ENCODE results near the gene TIPRL.
A peak's percentile ranks its signal among the peaks of the same experiment; 100 is the strongest.

TIPRL gene

DNA sequence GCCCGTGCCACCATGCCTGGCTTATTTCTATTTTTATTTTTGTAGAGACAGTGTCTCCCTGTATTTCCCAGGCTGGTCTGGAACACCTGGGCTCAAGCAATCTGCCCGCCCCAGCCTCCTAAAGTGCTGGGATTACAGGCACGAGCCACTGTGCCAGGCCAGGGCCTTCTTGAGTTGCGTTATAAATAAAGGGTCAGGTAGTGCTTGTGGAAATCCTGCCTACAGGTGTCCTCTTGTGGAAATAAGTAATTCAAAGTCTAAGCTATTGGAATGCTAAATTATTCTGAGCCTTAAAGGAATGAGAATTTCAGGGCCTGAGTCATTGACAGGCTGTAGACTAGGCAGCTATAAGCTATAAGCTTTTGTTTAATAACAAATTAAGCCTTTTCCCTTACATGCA, 38.9 kb downstream of the TIPRL start:
- no peak for DNase-seq

DNA sequence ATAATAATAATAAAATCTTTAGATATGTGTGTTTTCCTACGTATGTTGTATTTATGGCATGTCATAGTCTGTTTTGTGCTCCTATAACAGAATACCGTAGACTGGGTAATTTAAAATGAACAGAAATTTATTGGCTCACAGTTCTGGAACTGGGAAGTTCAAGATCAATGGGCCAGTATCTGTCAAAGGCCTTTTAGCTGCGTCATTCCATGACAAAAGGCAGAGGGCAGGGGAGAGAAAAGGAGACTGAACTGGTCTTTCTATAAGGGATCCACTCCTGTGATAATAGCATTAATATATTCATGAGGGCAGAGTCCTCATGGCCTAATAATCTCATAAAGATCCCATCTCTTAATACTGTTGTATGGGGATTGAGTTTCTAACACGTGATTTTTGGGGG, 39.9 kb downstream of the TIPRL start:
- no peak for DNase-seq

DNA sequence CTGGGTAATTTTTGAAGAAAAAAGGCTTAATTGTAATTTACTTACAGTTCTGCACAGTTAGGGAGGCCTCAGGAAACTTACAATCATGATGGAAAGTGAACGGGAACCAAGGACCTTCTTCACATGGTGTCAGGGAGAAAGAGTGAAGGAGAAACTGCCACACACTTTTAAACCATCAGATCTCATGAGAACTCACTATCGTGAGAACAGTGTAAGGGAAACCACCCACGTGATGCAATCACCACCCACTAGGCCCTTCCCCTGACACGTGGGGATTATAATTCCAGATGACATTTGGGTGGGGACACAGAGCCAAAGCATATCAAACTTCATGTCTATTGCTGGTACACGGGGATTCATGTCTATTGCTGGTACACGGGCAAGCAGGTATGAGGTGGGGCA, 41.7 kb downstream of the TIPRL start:
- DNase-seq: no peak

DNA sequence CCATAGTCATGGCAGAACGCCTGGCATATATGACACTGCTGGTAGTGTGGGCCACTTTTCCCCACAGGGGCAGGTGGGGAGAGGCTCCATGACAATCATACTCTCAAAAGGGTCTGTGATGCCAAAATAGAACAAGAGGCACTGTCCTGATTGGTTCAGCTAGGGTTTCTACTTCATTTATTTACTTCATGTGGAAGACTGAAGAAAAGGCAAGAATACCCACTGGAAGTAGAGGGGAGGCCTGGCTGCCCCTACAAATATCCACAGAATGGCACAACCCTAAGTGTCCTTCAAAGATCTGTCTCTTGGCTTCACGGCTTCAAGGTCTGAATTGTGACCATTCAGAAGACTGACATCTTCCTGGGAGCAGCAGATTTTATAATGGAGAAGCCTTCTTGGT, 42.5 kb downstream of the TIPRL start:
- no peak for DNase-seq

DNA sequence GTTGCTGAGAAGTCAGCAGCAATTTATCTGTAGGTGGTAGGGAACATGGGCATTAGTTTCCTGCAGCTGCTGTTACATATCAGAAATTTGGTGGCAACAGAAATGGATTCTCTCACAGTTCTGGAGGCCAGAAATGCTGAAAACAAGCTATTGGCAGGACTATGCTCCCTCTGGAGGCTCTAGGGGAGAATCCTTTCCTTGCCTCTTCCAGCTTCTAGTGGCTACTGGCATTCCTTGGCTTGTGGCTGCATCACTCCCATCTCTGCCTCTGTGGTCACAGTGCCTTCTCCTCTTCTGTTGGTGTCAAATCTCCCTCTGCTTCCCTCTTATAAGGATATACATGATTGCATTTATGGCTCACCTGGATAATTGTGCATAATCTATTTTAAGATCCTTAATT, 44.5 kb downstream of the TIPRL start:
- no peak for DNase-seq

DNA sequence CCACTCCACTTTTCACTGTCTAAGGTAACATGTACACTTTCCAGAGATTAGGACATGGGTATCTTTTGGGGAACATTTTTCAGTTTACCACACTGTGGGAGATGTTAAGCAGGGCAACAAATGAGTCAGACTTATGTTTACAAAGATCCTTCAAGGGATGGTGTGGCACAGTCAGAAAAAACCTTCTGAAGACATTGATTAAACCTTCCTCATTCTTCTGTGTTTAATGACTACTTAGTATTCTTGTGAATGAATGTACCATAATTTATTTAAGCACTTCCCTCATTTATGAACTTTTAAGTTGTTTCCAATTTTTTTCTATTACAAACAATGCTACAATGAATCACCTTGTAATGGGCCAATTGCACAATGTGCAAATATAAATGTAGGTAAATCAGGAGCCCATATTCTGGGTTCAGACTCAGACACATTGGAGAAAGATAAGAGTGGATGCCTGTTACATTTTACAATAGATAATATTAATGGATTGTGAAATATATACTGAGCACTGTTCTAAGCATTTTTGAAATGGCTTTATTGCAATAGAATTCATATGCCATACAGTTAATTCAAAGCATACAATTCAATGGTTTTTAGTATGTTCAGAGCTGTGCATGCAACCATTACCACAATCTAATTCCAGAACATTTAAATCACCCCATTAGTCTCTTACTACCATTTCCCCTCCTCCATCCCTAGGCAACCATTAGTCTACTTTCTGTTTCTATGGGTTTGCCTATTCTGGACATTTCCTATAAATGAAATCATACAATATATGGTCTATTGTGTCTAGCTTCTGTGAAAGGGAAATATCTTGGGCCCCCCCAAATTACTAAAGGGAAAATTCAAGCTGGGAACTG, 45.1 kb downstream of the TIPRL start:
- DNase-seq: peak; percentile 21

DNA sequence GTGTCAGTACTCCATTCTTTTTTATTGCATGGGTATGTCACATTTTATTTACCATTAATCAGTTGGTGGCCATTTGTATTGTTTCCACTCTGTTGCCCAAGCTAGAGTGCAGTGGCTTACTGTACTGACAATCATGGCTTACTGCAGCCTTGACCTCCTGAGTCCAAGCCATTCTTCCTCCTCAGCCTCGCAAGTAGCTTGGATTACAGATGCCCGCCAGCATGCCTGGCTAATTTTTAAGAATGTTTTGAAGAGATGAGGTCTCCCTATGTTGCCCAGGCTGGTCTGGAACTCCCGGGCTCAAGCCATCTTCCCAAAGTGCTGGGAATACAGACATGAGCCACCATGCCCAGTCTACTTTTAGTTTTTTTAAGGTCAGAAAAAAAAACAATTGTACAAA, 46.2 kb downstream of the TIPRL start:
- DNase-seq: no peak

DNA sequence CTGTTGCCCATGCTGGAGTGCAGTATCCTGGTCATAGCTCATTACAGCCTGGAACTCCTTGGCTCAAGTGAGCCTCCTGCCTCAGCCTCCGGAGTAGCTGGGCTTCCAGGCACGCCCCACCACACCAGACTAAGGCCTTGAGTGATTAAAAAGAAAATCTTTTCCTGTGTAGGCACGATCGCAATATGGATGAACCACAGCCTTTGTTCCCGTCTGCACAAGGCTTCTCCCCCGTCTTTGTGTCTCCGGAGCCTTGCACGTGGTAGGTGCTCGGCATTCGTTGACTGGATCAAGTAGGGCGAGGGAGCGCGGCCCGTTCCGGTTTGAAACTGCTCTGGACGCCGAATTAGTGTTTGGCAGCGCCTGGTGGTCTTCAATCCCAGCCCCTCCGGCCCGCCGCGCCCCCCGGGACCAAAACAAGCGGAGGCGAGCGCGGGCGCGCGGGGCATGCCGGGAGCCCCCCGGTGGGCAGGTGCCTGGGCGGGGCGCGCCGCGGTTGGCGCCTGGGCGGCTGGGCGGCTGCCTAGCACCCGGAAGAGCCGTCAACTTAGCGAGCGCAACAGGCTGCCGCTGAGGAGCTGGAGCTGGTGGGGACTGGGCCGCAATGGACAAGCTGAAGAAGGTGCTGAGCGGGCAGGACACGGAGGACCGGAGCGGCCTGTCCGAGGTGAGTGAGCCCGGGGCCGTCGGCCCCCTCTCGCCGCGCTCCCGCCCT, 46.9 kb downstream of the TIPRL start, which contains the start of gene SFT2D2:
TSS of gene SFT2D2 (plus strand) at position 529 of the 715 bp plus-strand sequence. CDS start at position 605, 76 bp downstream.
- DNase-seq: peak; percentile 74

DNA sequence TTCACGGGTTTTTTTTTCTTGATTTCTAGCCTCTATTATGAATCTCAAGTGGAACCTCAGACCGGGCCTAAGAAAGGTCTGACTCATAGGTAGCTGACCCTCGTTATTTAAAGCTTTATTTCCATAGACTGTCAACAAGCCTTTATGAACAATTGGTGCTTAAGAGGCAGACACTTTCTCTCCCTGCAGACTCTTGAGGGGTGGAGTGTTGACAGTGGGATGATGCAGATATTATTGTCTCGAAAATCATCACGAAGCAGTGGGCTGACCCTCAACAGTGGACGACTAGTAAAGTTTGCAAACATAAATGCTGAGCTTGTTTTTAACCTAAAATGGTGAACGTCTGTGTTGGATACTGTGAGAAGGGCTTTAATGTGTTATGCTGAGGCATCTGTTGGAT, 48.9 kb downstream of the TIPRL start:
- DNase-seq: peak; percentile 49

DNA sequence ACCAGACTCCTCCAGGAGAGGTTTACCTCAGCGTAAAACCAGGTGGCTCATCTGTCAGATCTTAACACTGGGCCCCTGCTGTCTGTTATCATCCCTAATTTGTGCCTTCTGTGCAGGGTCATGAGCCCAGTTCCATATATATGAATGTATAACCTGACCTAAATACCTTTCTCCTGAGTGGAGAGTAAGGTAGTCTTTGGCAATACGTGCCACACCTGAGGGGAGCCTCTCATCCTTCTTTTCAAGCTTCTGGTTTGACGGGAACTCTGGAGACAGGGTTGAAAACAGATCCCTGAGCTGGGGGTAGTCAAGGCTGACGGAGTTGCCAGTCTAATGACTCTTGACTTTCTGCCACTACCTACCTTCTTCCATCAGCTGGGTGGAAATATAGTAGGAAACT, 51.1 kb downstream of the TIPRL start:
- DNase-seq: no peak

DNA sequence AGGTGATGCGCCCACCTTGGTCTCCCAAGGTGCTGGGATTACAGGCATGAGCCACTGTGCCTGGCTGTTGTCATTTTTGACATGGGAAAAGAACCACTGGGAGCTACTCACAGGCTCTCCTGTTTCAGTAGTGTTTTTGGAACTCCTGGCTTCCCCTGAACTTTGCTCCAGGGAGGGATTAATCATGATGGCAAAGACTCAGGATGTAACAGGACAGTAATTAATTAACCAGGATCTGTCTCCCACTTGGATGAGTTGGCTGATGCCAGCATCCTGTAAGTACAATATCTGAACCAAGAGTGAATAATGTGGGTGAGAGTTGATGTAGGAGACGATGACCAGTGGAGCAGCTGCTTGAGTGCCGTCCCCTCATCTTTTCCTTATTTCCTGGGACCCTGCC, 51.9 kb downstream of the TIPRL start:
- no peak for DNase-seq

DNA sequence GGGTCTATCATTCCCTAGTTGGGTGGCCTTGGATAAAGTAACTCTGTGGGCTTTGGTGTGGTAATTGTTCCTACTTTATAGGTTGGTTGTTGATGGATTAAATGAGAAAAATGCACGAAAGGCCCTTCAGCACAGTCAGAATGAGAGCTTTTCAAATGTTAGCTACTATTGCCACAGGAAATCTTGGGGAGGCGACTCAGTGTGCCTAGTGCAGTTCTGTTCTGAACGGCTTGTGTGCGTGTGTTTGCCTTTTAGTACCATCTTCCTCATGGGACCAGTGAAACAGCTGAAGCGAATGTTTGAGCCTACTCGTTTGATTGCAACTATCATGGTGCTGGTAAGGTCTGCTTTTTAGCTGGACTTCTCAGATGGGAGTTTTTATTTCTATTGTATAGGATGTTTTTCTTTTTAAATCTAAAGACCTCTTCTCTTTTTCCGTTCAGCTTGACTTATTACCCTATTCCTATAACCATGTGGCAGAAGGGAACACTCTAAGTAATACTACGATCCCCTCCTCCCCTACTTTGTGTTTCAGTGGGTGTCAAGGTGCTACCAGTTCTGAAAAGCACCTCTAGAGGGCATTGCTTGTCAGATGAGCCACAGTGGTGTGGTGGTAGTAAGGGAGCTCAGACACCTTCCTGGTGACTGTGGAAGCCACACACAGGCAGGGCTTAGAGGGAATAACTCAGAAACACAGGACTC, 56.2 kb downstream of the TIPRL start:
- peak; percentile 52 for DNase-seq

DNA sequence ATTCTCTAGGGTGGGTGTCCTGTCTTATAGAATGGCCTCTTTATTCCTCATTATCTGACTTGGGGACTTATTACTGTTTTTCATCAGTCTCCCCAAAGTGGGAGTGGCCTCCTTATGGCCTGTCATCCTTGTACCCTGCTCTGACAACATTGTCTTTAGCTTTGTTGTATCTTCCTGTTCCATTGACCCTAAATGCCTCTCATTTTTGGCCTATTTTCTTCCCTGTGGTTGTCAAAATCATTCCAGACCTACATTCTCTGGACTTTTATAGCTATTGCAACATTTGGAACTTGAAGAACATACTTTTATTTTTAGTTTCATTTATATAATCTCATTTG, 56.8 kb downstream of the TIPRL start:
- no peak for DNase-seq

DNA sequence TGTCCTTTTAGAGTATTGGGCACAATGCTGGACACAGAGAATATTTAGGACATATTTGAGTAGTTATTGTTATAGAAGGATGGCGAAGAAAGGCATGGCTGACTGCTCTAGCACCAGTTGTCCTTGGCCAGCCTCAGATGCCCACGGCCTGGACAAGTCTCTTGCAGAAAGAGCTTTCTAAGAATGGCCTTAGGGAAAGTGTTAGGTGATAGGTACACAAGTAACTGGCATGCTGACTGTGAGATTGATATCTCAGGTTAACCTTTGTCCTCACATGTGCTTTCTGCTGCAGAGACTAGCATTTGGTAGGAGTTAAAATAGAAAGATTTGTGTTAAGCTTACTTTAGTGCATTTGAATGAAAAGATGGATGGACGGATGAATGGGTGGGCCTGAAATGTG, 57.2 kb downstream of the TIPRL start:
- no peak for DNase-seq

DNA sequence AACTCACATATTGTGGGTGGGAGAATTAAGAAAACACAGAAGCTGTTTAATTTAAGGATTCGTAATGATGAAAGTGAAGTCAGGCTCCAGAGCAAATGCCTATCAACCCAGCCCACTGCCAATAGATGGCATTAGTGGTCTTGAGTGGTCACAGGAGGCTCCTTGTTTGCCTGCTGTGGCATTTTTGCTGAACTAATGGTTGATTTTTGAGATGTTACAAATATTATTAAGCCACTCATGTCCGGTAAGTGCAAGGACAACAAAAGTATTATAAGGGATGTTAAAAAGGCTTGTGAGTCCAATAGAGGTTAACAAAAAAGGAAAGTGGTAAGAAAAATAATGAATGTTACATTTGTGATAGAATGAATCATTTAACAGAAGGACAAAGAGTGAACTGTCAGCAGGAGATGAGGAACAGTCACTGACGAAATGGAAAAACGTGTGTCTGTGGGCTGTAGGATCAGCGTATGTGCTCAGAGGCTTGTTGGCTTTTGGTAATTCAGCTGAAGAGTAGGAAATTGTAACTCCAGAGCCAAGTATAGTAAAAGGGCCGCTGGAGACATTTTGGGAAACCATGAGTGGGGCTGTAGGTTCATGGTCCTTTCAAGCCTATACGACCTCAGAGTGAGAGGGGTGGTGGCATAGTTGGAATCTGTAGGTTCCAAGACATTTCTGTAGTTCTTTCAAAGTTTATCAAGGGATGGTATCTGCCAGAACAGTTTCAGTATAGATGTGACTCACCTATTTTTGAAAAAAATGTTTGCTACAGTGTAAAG, 58.3 kb downstream of the TIPRL start:
- DNase-seq: no peak

DNA sequence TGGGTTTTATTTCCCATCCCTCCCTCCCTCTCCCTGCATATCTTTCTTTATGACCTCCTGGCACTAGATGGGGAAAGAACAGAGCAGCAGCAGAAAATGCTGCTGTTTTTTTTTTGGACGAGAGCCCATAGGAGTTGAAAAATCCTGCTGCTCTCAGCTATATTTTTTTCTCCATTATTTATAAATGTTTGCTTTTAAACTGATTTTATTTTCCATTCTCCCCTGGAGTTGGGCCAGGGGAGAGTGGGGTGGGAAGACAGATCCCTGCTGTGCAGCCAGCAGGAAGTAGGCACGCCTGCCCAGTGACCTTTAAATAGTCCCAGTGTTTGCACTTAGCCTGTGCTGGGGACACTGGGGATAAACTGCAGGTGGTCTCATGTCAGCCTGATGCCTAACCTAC, 64.4 kb downstream of the TIPRL start:
- DNase-seq: no peak

DNA sequence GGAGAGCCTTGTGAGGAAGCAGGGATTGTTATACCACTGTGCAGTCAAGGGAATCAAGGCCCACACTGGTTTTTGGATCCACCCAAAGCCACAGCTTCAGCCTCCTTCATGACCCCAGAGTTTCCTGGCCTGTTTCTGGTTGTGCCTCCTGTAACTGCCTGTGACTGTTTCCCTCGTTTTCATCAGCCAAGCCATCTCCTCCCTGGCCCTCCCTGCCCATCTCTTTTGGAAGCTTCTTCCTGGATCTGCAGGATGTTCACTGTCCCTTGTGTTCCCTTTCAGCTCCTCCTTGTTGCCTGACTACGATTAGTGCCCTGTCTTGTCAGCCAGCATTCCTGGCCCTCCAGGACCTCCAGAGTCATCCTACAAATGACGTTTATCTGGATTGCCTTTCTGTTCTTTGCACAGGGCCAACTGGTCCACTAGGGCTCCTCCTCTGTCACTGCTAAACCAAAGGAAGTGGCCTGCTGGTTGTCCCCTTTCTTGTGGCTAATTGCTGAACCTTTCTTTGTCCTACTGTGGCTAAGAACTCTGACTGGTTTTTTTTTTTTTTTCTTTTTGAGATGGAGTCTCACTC, 65.0 kb downstream of the TIPRL start:
- no peak for DNase-seq

DNA sequence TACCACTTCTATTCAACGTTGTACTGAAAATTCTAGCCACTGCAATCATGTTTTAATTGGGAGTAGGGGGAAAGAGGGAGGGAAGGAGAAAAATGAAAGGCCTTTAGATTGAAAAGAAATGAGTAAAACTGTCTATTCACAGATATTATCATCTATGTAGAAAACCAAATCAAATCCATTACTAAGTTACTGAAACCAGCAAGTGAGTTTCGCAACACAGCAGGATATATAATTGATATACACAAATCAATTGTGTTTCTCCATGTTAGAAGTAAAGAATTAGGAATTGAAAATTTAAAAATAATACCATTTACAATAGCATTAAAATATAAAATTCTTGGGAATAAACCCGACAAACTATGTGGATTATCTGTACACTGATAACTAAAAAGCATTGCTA, 66.3 kb downstream of the TIPRL start:
- DNase-seq: no peak

DNA sequence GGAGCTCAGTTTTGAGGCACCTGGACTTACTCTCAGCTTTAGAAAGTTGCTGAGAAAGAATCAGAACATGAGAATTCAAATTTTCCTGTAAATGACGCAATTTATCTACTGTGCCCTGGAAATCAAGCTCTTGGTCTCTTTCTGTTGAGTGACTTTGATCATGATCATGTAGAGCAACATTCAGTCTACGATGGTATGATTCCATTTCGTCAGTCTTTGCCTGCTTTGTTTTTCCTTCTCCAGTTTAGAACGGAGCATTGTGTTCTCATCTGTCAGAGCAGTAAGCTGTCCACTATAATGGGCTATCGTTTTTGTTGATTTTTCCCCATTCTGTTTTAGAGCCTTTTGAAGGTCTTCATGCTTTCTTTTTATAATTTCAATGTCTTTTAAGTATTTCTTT, 67.7 kb downstream of the TIPRL start:
- DNase-seq: no peak
